ENCODE results near the gene AZU1.
A peak's percentile ranks its signal among the peaks of the same experiment; 100 is the strongest.

Gene AZU1

DNA sequence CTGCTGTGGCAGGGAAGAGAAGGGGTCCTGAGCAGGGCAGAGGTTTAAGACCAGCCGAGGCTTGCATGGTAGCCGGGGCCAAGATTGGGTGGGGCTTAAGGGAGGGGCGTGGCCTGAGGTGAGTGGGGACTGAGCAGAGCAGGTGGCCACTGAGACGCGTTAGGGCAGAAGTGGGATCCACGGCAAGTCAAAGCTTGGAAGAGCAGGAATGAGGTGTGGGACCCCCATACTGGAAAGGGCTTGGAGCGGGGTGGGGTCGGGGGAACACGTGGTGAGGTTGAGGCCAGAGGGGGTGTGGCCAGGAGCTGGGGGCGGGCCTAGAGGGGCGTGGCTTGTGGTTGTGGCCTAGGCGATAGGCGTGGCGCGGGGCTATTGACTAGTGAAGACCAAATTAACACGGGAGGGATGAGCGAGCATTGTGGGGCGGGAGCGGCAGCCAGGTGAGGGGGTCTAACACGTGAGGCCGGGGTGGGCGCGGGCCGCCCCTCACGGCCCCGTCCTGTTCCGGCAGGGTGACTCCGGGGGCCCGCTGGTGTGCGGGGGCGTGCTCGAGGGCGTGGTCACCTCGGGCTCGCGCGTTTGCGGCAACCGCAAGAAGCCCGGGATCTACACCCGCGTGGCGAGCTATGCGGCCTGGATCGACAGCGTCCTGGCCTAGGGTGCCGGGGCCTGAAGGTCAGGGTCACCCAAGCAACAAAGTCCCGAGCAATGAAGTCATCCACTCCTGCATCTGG, 35.1 kb downstream of the AZU1 start:
- Histone ChIP-seq H3K27me3 (ENCODE audit: control insufficient read depth, insufficient read depth, low read length) (peaks cover 18% of the 10 kb centered on the region), H3K4me1 (ENCODE audit: control insufficient read depth, insufficient read depth, low read length) (peaks cover 9% of the 10 kb centered on the region), H3K36me3 (ENCODE audit: control insufficient read depth, insufficient read depth, low read length) (peaks cover 2% of the 10 kb centered on the region; the same call in 1 of the 2 replicates), H3K9me3 (ENCODE audit: control insufficient read depth, insufficient read depth, low read length) (no peaks in the 10 kb centered on the region), H3K4me3 (ENCODE audit: low read depth, low read length) (peak overlapping the region; percentile 58), H3K27ac (ENCODE audit: low read depth, low read length) (no peak overlapping the region), H3K9ac (ENCODE audit: low read depth, low read length) (no peak overlapping the region)

GRCh38 chr19:863315-863620, 35.6 kb downstream of the AZU1 start:
- Histone ChIP-seq H3K4me1 (ENCODE audit: control insufficient read depth, insufficient read depth, low read length) (peaks cover 9% of the 10 kb centered on the region), H3K9ac (ENCODE audit: low read depth, low read length) (no peak overlapping the region), H3K4me3 (ENCODE audit: low read depth, low read length) (peak overlapping the region; percentile 58; the same call in 1 of the 2 replicates), H3K9me3 (ENCODE audit: control insufficient read depth, insufficient read depth, low read length) (no peaks in the 10 kb centered on the region), H3K36me3 (ENCODE audit: control insufficient read depth, insufficient read depth, low read length) (peaks cover 7% of the 10 kb centered on the region), H3K27me3 (ENCODE audit: control insufficient read depth, insufficient read depth, low read length) (peaks cover 18% of the 10 kb centered on the region), H3K27ac (ENCODE audit: low read depth, low read length) (no peak overlapping the region)

GRCh38 chr19:866769-867300, 39.2 kb downstream of the AZU1 start:
- Histone ChIP-seq H3K4me3 (ENCODE audit: low read depth, low read length) (no peak overlapping the region), H3K4me1 (ENCODE audit: control insufficient read depth, insufficient read depth, low read length) (peaks cover 9% of the 10 kb centered on the region), H3K27me3 (ENCODE audit: control insufficient read depth, insufficient read depth, low read length) (no peaks in the 10 kb centered on the region), H3K36me3 (ENCODE audit: control insufficient read depth, insufficient read depth, low read length) (peaks cover 24% of the 10 kb centered on the region), H3K9ac (ENCODE audit: low read depth, low read length) (no peak overlapping the region), H3K27ac (ENCODE audit: low read depth, low read length) (peak overlapping the region; percentile 35), H3K9me3 (ENCODE audit: control insufficient read depth, insufficient read depth, low read length) (no peaks in the 10 kb centered on the region)

DNA sequence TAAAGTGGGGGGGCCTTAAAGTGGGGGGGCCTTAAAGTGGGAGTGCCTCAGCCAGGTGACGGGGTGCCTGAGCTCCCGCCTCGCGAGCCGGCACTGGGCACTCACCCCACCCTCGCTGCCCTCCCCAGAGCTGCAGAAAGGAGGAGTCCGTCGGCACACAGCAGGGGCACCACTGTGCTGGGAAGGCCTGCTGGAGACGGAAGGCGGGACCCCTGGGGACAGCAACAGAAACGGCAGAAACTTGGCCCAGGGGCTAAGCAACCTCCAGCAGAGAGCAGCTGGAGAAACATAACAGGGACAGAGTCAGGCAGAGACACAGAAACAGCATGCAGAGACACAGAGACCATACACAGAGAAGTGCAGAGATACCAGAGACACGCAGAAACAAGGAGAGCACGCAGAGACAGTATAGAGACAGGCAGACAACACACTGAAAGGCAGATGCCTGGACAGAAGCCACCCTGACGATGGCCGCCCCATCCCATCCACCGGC, 39.7 kb downstream of the AZU1 start:
- Histone ChIP-seq H3K9me3 (ENCODE audit: control insufficient read depth, insufficient read depth, low read length) (no peaks in the 10 kb centered on the region), H3K4me1 (ENCODE audit: control insufficient read depth, insufficient read depth, low read length) (peaks cover 9% of the 10 kb centered on the region), H3K27ac (ENCODE audit: low read depth, low read length) (peak overlapping the region; percentile 35), H3K27me3 (ENCODE audit: control insufficient read depth, insufficient read depth, low read length) (no peaks in the 10 kb centered on the region), H3K9ac (ENCODE audit: low read depth, low read length) (no peak overlapping the region), H3K36me3 (ENCODE audit: control insufficient read depth, insufficient read depth, low read length) (peaks cover 24% of the 10 kb centered on the region), H3K4me3 (ENCODE audit: low read depth, low read length) (no peak overlapping the region)

DNA sequence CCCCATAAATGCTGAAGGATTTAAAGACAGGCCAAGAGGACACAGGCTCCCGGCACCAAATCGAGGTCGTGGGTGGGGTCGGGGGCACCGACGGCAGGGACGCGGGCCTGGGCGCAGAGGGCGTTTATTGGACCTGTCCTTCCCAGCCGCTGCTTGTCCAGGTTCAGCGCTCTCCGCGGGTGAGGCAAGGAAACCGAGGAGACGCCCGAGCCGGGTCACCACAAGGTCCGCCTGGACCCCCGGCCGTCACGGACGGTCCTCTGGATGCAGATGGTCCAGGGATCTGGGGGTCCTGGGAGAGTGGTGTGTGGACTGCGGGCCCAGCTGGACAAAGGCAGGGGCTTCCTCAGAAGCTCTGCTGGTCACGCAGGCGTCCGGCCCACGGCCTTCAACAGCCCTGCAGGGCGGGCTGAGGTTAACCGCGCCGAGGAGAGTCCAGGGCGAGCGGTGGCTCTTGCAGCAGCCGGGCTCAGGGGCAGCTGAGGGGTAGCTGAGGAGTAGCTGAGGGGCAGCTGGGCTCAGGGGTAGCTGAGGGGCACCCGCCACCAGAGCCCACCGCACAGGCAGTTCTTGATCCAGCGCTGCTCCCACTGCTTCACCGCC, 40.3 kb downstream of the AZU1 start:
- Histone ChIP-seq H3K9me3 (ENCODE audit: control insufficient read depth, insufficient read depth, low read length) (no peaks in the 10 kb centered on the region), H3K27ac (ENCODE audit: low read depth, low read length) (no peak overlapping the region), H3K4me1 (ENCODE audit: control insufficient read depth, insufficient read depth, low read length) (peaks cover 9% of the 10 kb centered on the region), H3K36me3 (ENCODE audit: control insufficient read depth, insufficient read depth, low read length) (peaks cover 24% of the 10 kb centered on the region), H3K9ac (ENCODE audit: low read depth, low read length) (no peak overlapping the region), H3K4me3 (ENCODE audit: low read depth, low read length) (no peak overlapping the region), H3K27me3 (ENCODE audit: control insufficient read depth, insufficient read depth, low read length) (no peaks in the 10 kb centered on the region)

- no peak overlapping the region for H3K4me3 ChIP-seq (ENCODE audit: low read depth, low read length)
- no peak overlapping the region for H3K9ac ChIP-seq (ENCODE audit: low read depth, low read length)
- H3K27ac ChIP-seq (ENCODE audit: low read depth, low read length) = no peak overlapping the region
- no peaks in the 10 kb centered on the region for H3K27me3 ChIP-seq (ENCODE audit: control insufficient read depth, insufficient read depth, low read length)
- H3K36me3 ChIP-seq (ENCODE audit: control insufficient read depth, insufficient read depth, low read length) = peaks cover 24% of the 10 kb centered on the region
- H3K4me1 ChIP-seq (ENCODE audit: control insufficient read depth, insufficient read depth, low read length) = peaks cover 9% of the 10 kb centered on the region
- H3K9me3 ChIP-seq (ENCODE audit: control insufficient read depth, insufficient read depth, low read length) = no peaks in the 10 kb centered on the region
Observed at GRCh38 chr19:868458-869244, 41.0 kb downstream of the AZU1 start.

GRCh38 chr19:869245-870177, 41.9 kb downstream of the AZU1 start:
- Histone ChIP-seq H3K9me3 (ENCODE audit: control insufficient read depth, insufficient read depth, low read length) (no peaks in the 10 kb centered on the region), H3K4me1 (ENCODE audit: control insufficient read depth, insufficient read depth, low read length) (peaks cover 9% of the 10 kb centered on the region), H3K27me3 (ENCODE audit: control insufficient read depth, insufficient read depth, low read length) (no peaks in the 10 kb centered on the region), H3K36me3 (ENCODE audit: control insufficient read depth, insufficient read depth, low read length) (peaks cover 28% of the 10 kb centered on the region), H3K9ac (ENCODE audit: low read depth, low read length) (no peak overlapping the region), H3K4me3 (ENCODE audit: low read depth, low read length) (no peak overlapping the region), H3K27ac (ENCODE audit: low read depth, low read length) (no peak overlapping the region)

DNA sequence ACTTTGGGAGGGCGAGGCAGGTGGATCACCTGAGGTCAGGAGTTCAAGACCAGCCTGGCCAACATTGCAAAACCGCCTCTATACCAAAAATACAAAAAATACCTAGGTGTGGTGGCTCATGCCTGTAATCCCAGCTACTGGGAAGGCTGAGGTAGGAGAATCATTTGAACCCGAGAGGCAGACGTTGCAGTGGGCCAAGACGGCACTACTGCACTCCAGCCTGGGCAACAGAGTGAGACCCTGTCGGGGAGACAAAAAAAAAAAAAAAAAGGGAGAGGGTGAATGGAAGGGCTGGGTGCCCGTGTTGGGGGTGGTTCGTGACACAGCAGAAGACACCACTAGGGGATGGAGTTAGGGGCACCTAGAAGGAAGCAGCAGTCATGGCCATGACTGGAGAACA, 42.7 kb downstream of the AZU1 start:
- peaks cover 9% of the 10 kb centered on the region for H3K4me1 ChIP-seq (ENCODE audit: control insufficient read depth, insufficient read depth, low read length)
- peaks cover 33% of the 10 kb centered on the region for H3K36me3 ChIP-seq (ENCODE audit: control insufficient read depth, insufficient read depth, low read length)
- no peak overlapping the region for H3K9ac ChIP-seq (ENCODE audit: low read depth, low read length)
- H3K27me3 ChIP-seq (ENCODE audit: control insufficient read depth, insufficient read depth, low read length) = no peaks in the 10 kb centered on the region
- no peak overlapping the region for H3K27ac ChIP-seq (ENCODE audit: low read depth, low read length)
- no peak overlapping the region for H3K4me3 ChIP-seq (ENCODE audit: low read depth, low read length)
- H3K9me3 ChIP-seq (ENCODE audit: control insufficient read depth, insufficient read depth, low read length) = no peaks in the 10 kb centered on the region

GRCh38 chr19:870963-871401, 43.3 kb downstream of the AZU1 start:
- H3K27me3 ChIP-seq (ENCODE audit: control insufficient read depth, insufficient read depth, low read length) = no peaks in the 10 kb centered on the region
- H3K27ac ChIP-seq (ENCODE audit: low read depth, low read length) = no peak overlapping the region
- no peaks in the 10 kb centered on the region for H3K9me3 ChIP-seq (ENCODE audit: control insufficient read depth, insufficient read depth, low read length)
- peaks cover 39% of the 10 kb centered on the region for H3K36me3 ChIP-seq (ENCODE audit: control insufficient read depth, insufficient read depth, low read length)
- no peak overlapping the region for H3K9ac ChIP-seq (ENCODE audit: low read depth, low read length)
- no peak overlapping the region for H3K4me3 ChIP-seq (ENCODE audit: low read depth, low read length)
- H3K4me1 ChIP-seq (ENCODE audit: control insufficient read depth, insufficient read depth, low read length) = peaks cover 9% of the 10 kb centered on the region
